Astrocyte of the spinal cord (primary cell): ENCODE measurements around the gene SEMA3B.
"Not testable (repeated sequence)": the region's sequence is repeated elsewhere in the genome, so short reads cannot be mapped to it uniquely, and the experiment has no call there.

Experiments used
- DNase-seq: peaks from one replicate; pipeline ENCODE4 v3.0.0; 2011; ENCODE audit warnings: low read depth, low spot score
- H3K4me3 ChIP-seq: 2 replicates; pipeline ENCODE4 v1.5.1; 2011; ENCODE audit warnings: low read depth, mild to moderate bottlenecking, low read length, moderate library complexity
- CTCF ChIP-seq: IDR thresholded peaks from 2 replicates; pipeline ENCODE4 v1.5.1; 2012; ENCODE audit warnings: low read depth, mild to moderate bottlenecking, low read length, inconsistent platforms
- in situ Hi-C: cut with HindIII; loops from 2 replicates; pipeline ENCODE4 v1.10.0; 2017; ENCODE audit warnings: low sequenced_read_pairs

Gene SEMA3B

GRCh38 chr3:50275996-50276761 lies 7.2 kb downstream of the SEMA3B start:
- H3K4me3 ChIP-seq, result no peak overlapping the region
- TF ChIP-seq CTCF, result no peak
- DNase-seq, result no peak
- in situ Hi-C loops, result no loop called here

- no peak overlapping the region for H3K4me3 ChIP-seq
- TF ChIP-seq CTCF, result no peak
- no peak for DNase-seq
- in situ Hi-C loops, result no loop called here
These were observed 7.8 kb downstream of the SEMA3B start for GRCh38 chr3:50276762-50277101.

DNA sequence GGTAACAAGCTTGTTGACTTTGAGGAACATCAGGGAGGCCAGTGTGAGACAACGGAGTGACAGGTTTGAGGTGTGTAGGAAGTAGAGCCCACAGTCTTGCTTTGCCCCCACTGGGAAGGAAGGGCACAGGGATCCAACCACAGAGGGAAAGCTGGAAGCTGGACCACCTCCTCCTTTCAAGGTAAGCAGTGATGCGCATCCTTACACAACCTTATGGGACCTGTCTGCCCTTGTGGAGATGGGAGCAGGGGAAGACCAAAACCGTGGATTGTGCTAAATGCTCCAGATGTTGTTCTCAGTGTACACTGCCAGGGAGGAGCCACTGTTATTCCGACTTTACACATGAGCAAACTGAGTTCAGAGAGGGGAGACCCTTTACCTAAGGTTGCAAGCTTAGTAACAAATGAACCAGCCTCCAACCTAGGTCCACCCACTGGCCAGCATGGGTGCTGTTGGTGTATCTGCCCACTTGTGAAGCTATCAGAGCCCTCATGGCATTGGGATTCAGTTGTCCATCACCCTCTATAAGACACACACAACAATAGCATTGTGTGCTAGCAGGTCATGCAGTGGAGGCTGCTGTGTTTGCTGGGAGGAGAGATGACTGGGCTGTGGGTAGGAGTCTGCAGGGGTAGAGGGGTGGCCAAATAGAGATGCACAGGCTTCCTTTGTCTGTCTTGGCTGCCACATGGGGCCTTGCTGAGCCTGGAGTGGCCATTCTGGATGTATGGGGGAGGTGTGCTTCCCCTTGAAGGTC lies 9.4 kb downstream of the SEMA3B start:
- DNase-seq, result no peak
- TF ChIP-seq CTCF, result no peak
- in situ Hi-C loops, result no loop called here
- H3K4me3 ChIP-seq, result no peak overlapping the region

GRCh38 chr3:50278880-50279224 lies 9.9 kb downstream of the SEMA3B start, which contains the start of gene LSMEM2:
TSS of gene LSMEM2 (plus strand) at chr3:50279087. CDS start at chr3:50279114, 27 bp downstream.
- DNase-seq, result no peak
- in situ Hi-C loops, result no loop called here
- no peak for TF ChIP-seq CTCF
- no peak within 1 kb of the TSS for H3K4me3 ChIP-seq

GRCh38 chr3:50279255-50280016 lies 10.5 kb downstream of the SEMA3B start:
- no peak for DNase-seq

GRCh38 chr3:50284121-50284520 lies 15.2 kb downstream of the SEMA3B start:
- in situ Hi-C loops, H3K4me3 ChIP-seq, DNase-seq: not testable (repeated sequence)

More at GRCh38 chr3:50279255-50280016, 10.5 kb downstream of the SEMA3B start:
- H3K4me3 ChIP-seq, result no peak overlapping the region
- in situ Hi-C loops, result no loop called here
- TF ChIP-seq CTCF, result no peak
